Articular chondrocyte of knee joint (primary cell): ENCODE data around the gene LAMA2. TPM values are rescaled to one million over a fixed set of nuclear protein-coding genes. Genes with fewer than 3 reads are reported as not detected.

Experiments
- small RNA-seq: library from RNA; depleted of rRNA; stranded (forward); fragments of <200 nt; gene quantifications from one replicate; pipeline ENCODE3, GENCODE V24; 2012
- total RNA-seq: library from RNA; depleted of rRNA; stranded (reverse); fragments of >200 nt; gene quantifications from 2 replicates; pipeline ENCODE4 v1.2.3, GENCODE V29; 2012

The LAMA2 gene
- total RNA-seq = 30.3 and 33.5 TPM in 2 replicates

GRCh38 chr6:128882991-128883611, at the start of gene LAMA2:
TSS of gene LAMA2 (plus strand) at chr6:128883138. CDS start at chr6:128883246, 108 bp downstream.

Small RNA genes within 50 kb of the gene (small RNA-seq; reads per million reads assigned to genes)
- not detected for gene RNU6-861P
